ENCODE data around the gene NCOA3. TPM values are rescaled to one million over a fixed set of nuclear protein-coding genes. Genes with fewer than 3 reads are reported as not detected.
"Not testable (repeated sequence)": the region's sequence is repeated elsewhere in the genome, so short reads cannot be mapped to it uniquely, and the experiment has no call there.

Gene NCOA3
- total and polyA plus RNA-seq, 7 donors = 4.8 to 51.0 (median 22.8) TPM

- 82 to 84% methylated on average over 5 of the region's 5 CpGs for WGBS, 2 donors
- H3K27ac ChIP-seq = no peak overlapping the region
- H3K9me3 ChIP-seq = no peaks in the 10 kb centered on the region
- no peak for DNase-seq
- no peaks in the 10 kb centered on the region for H3K27me3 ChIP-seq
- H3K4me1 ChIP-seq = peaks cover 0 to 11% (median 5%) of the 10 kb centered on the region in 4 donors
- intact Hi-C loops (cut with DNase I) = no loop called here
- no peaks in the 10 kb centered on the region for H3K36me3 ChIP-seq
- H3K4me3 ChIP-seq = no peak overlapping the region
- TF ChIP-seq EP300 (IDR thresholded peaks at IDR 0.05) = no peak
- TF ChIP-seq POLR2AphosphoS5 (IDR thresholded peaks at IDR 0.05) = no peak
- TF ChIP-seq CTCF (IDR thresholded peaks at IDR 0.05) = no peak
- TF ChIP-seq POLR2A (IDR thresholded peaks at IDR 0.05) = no peak
Measured at GRCh38 chr20:47551222-47551621, 49.5 kb downstream of the NCOA3 start.

- no peaks in the 10 kb centered on the region for H3K9me3 ChIP-seq
- intact Hi-C loops (cut with DNase I) = no loop called here
- no peak overlapping the region for H3K27ac ChIP-seq
- DNase-seq = no peak
- H3K4me1 ChIP-seq = peaks cover 5 to 11% (median 8%) of the 10 kb centered on the region in 4 donors
- H3K36me3 ChIP-seq = no peaks in the 10 kb centered on the region
- no peak overlapping the region for H3K4me3 ChIP-seq
- no peak for TF ChIP-seq POLR2A (IDR thresholded peaks at IDR 0.05)
- no peak for TF ChIP-seq CTCF (IDR thresholded peaks at IDR 0.05)
- no peak for TF ChIP-seq EP300 (IDR thresholded peaks at IDR 0.05)
- no peak for TF ChIP-seq POLR2AphosphoS5 (IDR thresholded peaks at IDR 0.05)
- no peaks in the 10 kb centered on the region for H3K27me3 ChIP-seq
Measured at GRCh38 chr20:47551841-47552240, 50.2 kb downstream of the NCOA3 start.

- Histone ChIP-seq H3K27ac (no peak overlapping the region), H3K9me3 (no peaks in the 10 kb centered on the region), H3K4me3 (no peak overlapping the region), H3K27me3 (no peaks in the 10 kb centered on the region), H3K36me3 (no peaks in the 10 kb centered on the region), H3K4me1 (peaks cover 5 to 20% (median 17%) of the 10 kb centered on the region in 4 donors)
- no peak for TF ChIP-seq POLR2AphosphoS5 (IDR thresholded peaks at IDR 0.05)
- TF ChIP-seq POLR2A (IDR thresholded peaks at IDR 0.05) = no peak
- TF ChIP-seq EP300 (IDR thresholded peaks at IDR 0.05) = no peak
- no peak for TF ChIP-seq CTCF (IDR thresholded peaks at IDR 0.05)
- 97% methylated on average over 9 of the region's 9 CpGs for WGBS, 2 donors
- intact Hi-C loops (cut with DNase I) = no loop called here
- DNase-seq = no peak
Measured at GRCh38 chr20:47552996-47553395, 51.3 kb downstream of the NCOA3 start.

- H3K27ac ChIP-seq; H3K4me3 ChIP-seq; H3K27me3 ChIP-seq; H3K36me3 ChIP-seq; intact Hi-C loops (cut with DNase I); DNase-seq; H3K9me3 ChIP-seq: not testable (repeated sequence)
- peaks cover 5 to 26% (median 23%) of the 10 kb centered on the region in 4 donors for H3K4me1 ChIP-seq
- 90 to 93% methylated on average over 3 to 4 of the region's 8 CpGs for WGBS, 2 donors
Measured at GRCh38 chr20:47553594-47554235, 52.0 kb downstream of the NCOA3 start.

GRCh38 chr20:47554283-47554682 lies 52.6 kb downstream of the NCOA3 start:
- intact Hi-C loops (cut with DNase I); DNase-seq; H3K4me3 ChIP-seq; H3K27ac ChIP-seq; H3K27me3 ChIP-seq; H3K9me3 ChIP-seq; H3K36me3 ChIP-seq: not testable (repeated sequence)
- peaks cover 5 to 32% (median 29%) of the 10 kb centered on the region in 4 donors for H3K4me1 ChIP-seq

GRCh38 chr20:47557218-47557617 lies 55.5 kb downstream of the NCOA3 start:
- no peak for TF ChIP-seq CTCF (IDR thresholded peaks at IDR 0.05)
- no peak for TF ChIP-seq EP300 (IDR thresholded peaks at IDR 0.05)
- TF ChIP-seq POLR2AphosphoS5 (IDR thresholded peaks at IDR 0.05) = no peak
- TF ChIP-seq POLR2A (IDR thresholded peaks at IDR 0.05) = no peak
- Histone ChIP-seq H3K27me3 (no peaks in the 10 kb centered on the region), H3K4me1 (peaks cover 0 to 58% (median 54%) of the 10 kb centered on the region in 4 donors), H3K36me3 (no peaks in the 10 kb centered on the region), H3K27ac (no peak overlapping the region), H3K4me3 (no peak overlapping the region), H3K9me3 (no peaks in the 10 kb centered on the region)
- no peak for DNase-seq
- 92 to 99% methylated on average over 2 of the region's 2 CpGs for WGBS, 2 donors
- intact Hi-C loops (cut with DNase I) = no loop called here
